GM21825 (cell line): ENCODE data around the gene HCFC2.
"Not testable (repeated sequence)": the region's sequence is repeated elsewhere in the genome, so short reads cannot be mapped to it uniquely, and the experiment has no call there.

Source experiments
- ATAC-seq: cut with Tn5 transposase; IDR thresholded peaks from one replicate; pipeline ENCODE4 v1.9.1; 2021; ENCODE audit warnings: mild to moderate bottlenecking, moderate library complexity; ENCODE audit not compliant: unreplicated experiment

Gene HCFC2

GRCh38 chr12:104114834-104115586 lies 50.7 kb downstream of the HCFC2 start:
- ATAC-seq = not testable (repeated sequence)

GRCh38 chr12:104115587-104115975 lies 51.2 kb downstream of the HCFC2 start:
- ATAC-seq = no peak

GRCh38 chr12:104121001-104121400 lies 56.7 kb downstream of the HCFC2 start:
- ATAC-seq = no peak

- ATAC-seq = no peak
These were observed 58.0 kb downstream of the HCFC2 start for GRCh38 chr12:104122298-104122697.

- ATAC-seq = no peak
These were observed 62.2 kb downstream of the HCFC2 start for GRCh38 chr12:104126548-104126947.

- no peak for ATAC-seq
These were observed 66.4 kb downstream of the HCFC2 start for GRCh38 chr12:104130760-104131159.

GRCh38 chr12:104131609-104132008 lies 67.3 kb downstream of the HCFC2 start:
- ATAC-seq = no peak

- ATAC-seq = no peak
These were observed 68.1 kb downstream of the HCFC2 start for GRCh38 chr12:104132351-104132956.

GRCh38 chr12:104133321-104133720 lies 69.0 kb downstream of the HCFC2 start:
- ATAC-seq = no peak

GRCh38 chr12:104133866-104134265 lies 69.5 kb downstream of the HCFC2 start:
- no peak for ATAC-seq

- no peak for ATAC-seq
These were observed 70.6 kb downstream of the HCFC2 start for GRCh38 chr12:104134882-104135281.

- ATAC-seq = no peak
These were observed 72.2 kb downstream of the HCFC2 start for GRCh38 chr12:104136577-104136976.

- ATAC-seq = peak; percentile 30
These were observed 72.9 kb downstream of the HCFC2 start for GRCh38 chr12:104137001-104137901.

- ATAC-seq = peak; percentile 92
These were observed 73.8 kb downstream of the HCFC2 start, which contains the start of gene NFYB for GRCh38 chr12:104137902-104138796. NFYB (minus strand) TSS chr12:104138210; CDS start chr12:104135453, 2,757 bp downstream.

- no peak for ATAC-seq
These were observed 74.4 kb downstream of the HCFC2 start for GRCh38 chr12:104138797-104139152.

GRCh38 chr12:104142543-104142942 lies 78.2 kb downstream of the HCFC2 start:
- ATAC-seq = no peak

GRCh38 chr12:104143002-104143401 lies 78.7 kb downstream of the HCFC2 start:
- no peak for ATAC-seq

- no peak for ATAC-seq
These were observed 79.6 kb downstream of the HCFC2 start for GRCh38 chr12:104143918-104144317.

GRCh38 chr12:104147346-104147745 lies 83.0 kb downstream of the HCFC2 start:
- no peak for ATAC-seq

GRCh38 chr12:104150416-104150815 lies 86.1 kb downstream of the HCFC2 start:
- ATAC-seq = no peak
